Spleen (tissue), 7 donors: ENCODE measurements around the gene GSKIP.

Experiments used
- POLR2A ChIP-seq, 3 donors: fragments of 450-650 bp; IDR thresholded peaks; one replicate each; pipeline ENCODE4 v1.5.1; 2017; ENCODE audit warnings: antibody characterized with exemption in 3 of 3, mild to moderate bottlenecking in 1 of 3
- TF ChIP-seq, protein P1 (sequence below), 11 experiments: fragments of 200-600 bp in 7 of 11; fragments of 450-650 bp in 4 of 11; sonication (generic) in 4 of 11; IDR thresholded peaks in 8 of 11; conservative IDR thresholded peaks in 3 of 11; 1 replicate in 7 of 11; 2 replicates in 4 of 11; pipeline versions ENCODE4 v1.4.0 to v1.8.0; 2016 to 2021; ENCODE audit warnings: antibody characterized with exemption in 11 of 11, inconsistent platforms in 4 of 11, mild to moderate bottlenecking in 1 of 11
- donor health status: DM: no; HTN: no; CAD: no; lungs with moderate emphysema.
- donor health status: DM: no; HTN: no; CAD: no.
- donor health status: DM: no; HTN: no; CAD: no.

DNA sequence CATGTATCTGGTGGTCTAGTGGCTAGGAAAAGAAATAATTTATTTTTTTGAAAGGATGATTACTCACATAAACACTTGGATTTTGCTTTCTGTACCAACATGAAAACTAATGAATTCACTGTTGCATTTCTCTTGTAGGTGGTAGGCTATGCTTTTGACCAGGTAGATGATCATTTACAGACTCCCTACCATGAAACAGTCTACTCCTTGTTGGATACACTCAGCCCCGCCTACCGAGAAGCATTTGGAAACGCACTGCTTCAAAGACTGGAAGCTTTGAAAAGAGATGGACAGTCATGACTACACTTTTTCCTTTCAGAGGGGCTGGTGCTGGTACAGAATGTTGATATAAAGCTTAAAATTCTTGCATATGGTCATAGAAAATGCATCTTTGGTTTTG, 22.1 kb downstream of the GSKIP start:
- TF ChIP-seq, protein P1, sequence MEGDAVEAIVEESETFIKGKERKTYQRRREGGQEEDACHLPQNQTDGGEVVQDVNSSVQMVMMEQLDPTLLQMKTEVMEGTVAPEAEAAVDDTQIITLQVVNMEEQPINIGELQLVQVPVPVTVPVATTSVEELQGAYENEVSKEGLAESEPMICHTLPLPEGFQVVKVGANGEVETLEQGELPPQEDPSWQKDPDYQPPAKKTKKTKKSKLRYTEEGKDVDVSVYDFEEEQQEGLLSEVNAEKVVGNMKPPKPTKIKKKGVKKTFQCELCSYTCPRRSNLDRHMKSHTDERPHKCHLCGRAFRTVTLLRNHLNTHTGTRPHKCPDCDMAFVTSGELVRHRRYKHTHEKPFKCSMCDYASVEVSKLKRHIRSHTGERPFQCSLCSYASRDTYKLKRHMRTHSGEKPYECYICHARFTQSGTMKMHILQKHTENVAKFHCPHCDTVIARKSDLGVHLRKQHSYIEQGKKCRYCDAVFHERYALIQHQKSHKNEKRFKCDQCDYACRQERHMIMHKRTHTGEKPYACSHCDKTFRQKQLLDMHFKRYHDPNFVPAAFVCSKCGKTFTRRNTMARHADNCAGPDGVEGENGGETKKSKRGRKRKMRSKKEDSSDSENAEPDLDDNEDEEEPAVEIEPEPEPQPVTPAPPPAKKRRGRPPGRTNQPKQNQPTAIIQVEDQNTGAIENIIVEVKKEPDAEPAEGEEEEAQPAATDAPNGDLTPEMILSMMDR (IDR thresholded peaks at IDR 0.05 in 8 of 11, conservative IDR thresholded peaks at IDR 0.05 in 3 of 11): no peak
- TF ChIP-seq POLR2A (IDR thresholded peaks at IDR 0.05): no peak
